ELR (cell line): ENCODE measurements around the gene HID1.
A peak's percentile ranks its signal among the peaks of the same experiment; 100 is the strongest.

Source experiments
- DNase-seq: peaks from one replicate; pipeline ENCODE4 v3.0.0-alpha.2; 2015; ENCODE audit warnings: low read depth

HID1 gene

DNA sequence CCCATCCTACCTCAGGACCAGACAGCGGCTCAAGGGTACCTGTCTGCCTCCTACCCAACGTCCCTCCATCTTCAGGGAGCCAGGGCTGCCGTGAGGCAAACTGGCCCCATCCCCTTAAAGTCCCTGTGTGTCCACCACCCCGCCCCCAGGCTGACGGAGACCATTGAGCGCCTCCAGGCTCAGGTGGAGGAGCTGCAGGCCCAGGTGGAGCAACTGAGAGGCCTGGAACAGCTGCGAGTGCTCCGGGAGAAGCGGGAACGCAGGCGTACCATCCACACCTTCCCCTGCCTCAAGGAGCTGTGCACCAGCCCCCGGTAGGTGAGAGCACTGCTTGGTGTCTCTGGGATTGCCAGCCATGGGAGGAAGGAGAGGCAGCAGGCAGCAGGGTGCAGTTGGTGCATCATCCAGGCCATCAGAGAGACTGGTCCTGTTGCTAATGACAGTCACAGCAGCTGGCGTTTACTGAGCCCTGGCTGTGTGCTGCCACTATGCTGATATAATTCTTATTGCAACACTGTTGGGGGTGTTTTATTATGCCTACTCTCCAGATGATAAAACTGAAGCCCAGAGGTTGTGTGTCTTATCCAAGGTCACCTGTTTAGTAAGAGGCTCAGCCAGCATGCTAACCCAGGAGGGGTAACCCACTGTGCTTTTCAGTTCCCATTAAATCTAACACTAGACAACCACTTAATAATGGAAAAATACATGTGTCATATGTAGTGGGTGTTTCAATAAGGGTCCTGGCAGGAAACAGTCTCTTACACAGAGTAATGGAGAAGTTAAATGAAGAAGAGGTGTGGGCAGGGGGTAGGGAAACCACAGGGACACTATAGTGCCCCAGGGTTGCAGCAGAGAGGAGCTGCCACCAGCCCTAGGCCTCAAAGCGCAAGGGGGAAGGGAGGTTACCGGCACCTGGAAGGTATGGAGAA lies 29.6 kb upstream of the HID1 start:
- no peak for DNase-seq

GRCh38 chr17:74999523-74999922 lies 27.0 kb upstream of the HID1 start:
- no peak for DNase-seq

DNA sequence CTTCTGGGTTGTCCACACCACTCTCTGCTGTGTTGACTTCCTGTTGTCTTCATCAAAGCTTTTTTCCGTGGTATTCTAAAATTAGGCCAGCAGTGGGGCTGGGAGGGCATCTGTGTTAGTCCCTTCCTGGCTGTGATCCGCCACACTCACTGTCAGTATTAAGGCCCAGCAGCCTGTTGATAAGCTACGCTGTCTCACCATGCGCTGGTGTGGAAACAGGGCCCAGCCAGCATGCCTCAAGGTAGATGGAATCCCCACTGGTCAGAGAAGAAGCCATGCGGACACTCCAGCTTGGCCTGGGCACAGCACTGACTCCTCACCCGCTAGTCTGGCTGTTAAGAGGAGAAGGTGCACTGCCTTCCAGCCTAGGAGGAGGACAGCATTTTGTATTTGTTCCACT lies 26.2 kb upstream of the HID1 start:
- no peak for DNase-seq

DNA sequence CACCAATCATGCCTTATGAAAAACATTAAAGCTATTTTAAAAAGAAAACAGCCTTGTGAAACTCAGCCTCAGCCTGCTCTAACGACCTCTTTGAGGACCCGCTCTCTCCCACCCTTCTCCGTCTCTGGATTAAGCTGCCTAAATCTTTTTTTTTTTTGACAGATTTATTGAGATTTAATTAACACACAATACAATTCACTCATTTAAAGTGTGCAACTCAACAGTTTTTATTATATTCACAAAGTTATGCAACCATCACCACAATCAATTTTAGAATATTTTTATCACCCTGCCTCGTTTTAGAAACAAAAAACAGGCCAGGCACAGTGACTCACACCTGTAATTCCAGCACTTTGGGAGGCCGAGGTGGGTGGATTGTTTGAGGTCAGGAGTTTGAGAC lies 23.3 kb upstream of the HID1 start:
- DNase-seq: no peak

GRCh38 chr17:74994440-74994839 lies 21.9 kb upstream of the HID1 start:
- no peak for DNase-seq

- no peak for DNase-seq
Observed at GRCh38 chr17:74992223-74992622, 19.7 kb upstream of the HID1 start.

DNA sequence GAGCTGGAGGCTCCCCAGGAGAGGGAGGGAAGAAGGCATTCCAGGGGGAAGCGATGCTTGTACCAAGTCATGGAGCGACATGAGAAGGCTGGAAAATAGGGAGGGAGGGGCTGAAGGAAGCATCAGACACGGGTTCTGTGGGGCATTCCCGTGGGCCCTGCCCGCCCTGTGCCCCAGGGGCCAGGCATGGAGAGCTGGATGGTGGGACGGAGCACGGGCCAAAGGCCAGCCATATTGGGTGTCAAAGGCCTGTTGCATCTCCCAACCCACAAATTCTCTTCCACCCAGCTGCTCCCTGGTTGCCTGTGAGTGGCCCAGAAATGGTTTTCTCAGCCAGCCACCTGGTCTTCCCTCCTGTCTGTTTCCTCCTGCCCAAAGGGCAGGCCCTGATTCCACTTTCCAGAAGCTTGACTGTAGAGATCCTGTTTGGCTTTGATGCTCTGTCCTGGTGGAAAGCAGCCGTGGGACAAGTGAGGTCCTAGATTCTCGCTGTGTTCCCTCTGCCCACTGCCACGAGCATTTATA lies 18.1 kb upstream of the HID1 start:
- no peak for DNase-seq

DNA sequence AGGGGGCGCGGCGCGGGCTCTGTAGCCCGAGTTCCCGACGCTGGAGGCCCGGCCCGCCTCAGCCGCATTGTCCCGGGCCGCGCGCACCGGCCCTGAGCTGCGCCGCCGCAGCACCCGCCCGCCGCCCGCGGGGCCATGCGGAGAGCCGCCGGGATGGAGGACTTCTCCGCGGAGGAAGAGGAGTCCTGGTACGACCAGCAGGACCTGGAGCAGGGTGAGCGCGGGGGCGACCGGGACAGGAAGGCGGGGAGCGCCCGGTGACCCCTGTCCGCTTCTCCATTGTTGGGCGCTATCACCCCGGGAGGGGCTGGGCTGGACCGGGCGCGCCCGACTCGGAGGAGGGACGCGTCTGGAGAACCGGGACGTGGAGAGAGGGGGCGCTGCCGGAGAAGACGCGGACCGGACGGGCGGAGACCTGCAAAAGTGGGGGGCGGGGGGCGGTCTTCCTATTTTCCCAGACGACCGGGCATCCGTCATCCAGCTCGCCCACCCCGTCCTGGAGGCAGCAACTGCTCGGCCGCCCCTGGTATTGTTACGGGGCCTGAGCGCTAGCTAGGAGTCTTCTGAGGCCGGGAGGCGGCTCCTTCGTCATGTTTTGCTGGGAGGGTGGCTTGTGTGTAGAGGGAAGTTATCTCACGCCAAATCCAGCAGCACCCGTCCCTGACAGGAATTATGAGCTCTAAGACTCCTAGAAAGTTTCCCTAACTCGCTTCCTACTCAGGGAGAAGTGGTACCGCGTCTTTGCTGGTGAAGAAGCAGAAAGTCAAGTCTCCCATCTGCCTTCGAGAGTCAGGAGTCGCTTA lies 15.6 kb upstream of the HID1 start:
- peak; percentile 81 for DNase-seq

DNA sequence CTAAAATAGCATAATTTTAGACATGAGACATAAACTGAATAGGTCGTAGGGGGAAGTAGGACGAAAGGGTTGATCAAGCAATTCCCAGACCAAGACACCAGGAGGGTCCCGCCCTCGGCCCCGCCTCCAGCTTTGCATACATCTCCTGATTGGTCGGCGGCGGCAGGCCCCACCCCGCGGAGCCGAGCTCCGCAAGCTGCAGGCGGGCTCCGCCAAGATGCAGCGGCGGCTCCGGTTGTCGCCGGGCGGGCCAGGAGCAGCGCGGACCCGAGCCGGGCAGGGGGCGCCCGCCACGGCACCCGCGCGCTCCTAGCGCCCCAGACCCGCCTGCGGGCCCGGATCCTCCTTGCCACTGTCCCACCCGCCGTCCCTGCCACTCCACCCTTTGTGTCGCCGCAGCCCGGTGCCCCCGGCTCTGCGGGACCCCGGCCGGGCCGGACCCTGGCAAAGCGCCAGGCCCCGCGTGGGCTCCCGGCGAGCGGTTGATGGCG lies 14.9 kb upstream of the HID1 start, which contains the start of gene CDR2L:
Gene CDR2L (plus strand): TSS at position 215 of the 491 bp plus-strand sequence. CDS start 412 bp downstream, outside the sequence.
- DNase-seq: peak; percentile 95

GRCh38 chr17:74986206-74986576 lies 13.6 kb upstream of the HID1 start:
- no peak for DNase-seq

DNA sequence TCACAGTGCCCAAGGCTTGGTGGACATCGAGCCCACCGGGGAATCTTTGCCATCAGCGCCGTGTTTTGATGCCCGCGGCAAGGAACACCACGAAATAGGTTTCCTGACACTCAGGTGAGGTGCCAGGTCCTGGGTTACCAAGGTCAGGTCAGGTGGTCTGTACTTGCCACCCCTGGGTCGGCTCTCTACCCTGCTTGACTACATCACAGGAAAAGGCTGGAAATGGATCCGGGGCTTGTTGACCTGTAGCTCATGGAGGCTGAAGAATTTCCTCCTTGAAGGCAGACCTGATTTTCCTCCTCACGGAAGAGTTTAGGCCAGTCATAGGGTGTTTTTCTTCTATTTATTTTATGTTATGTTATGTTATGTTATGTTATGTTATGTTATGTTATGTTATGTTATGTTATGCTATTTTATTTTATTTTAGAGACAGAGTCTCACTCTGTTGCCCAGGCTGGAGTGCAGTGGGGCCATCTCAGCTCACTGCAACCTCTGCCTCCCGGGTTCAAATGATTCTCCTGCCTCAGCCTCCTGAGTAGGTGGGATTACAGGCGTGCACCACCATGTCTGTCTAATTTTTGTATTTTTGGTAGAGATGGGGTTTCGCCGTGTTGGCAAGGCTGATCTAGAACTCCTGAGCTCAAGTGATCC lies 10.2 kb upstream of the HID1 start:
- DNase-seq: peak; percentile 41

DNA sequence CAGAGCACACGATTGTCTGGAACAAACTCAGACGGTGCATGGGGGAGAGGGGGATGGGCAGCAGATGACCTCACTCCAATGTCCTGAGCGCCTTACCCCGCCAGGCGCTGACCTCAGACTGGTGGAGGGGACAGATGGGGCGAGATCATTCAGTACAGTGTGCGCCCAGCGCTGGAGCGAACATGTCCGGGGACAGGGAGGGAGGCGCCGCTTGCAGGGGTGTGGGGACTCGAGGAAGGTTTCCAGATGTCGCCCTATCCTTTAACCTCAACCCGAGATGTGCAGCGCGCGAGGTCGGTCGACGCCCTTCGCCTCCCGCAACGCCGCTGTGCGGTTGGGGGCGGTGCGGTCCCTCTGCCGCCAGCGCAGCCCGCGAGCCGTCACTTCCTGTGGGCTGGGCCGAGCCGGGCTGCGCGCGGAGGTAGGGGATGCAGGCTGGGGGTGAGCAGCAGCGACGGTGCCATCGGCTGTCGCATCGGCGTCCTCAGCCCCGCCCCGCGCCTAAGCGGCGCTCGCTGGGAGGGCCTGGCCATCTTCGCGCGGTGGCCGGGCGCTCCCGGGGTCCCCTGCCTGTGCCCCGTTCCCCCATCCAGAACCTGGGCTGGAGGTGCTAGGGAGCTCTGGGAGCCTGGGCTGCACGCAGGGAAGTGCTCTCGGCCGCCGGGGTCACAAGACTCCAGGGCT lies 9.6 kb upstream of the HID1 start:
- peak; percentile 73 for DNase-seq

- DNase-seq: no peak
Observed at GRCh38 chr17:74981318-74981978, 8.9 kb upstream of the HID1 start.

DNA sequence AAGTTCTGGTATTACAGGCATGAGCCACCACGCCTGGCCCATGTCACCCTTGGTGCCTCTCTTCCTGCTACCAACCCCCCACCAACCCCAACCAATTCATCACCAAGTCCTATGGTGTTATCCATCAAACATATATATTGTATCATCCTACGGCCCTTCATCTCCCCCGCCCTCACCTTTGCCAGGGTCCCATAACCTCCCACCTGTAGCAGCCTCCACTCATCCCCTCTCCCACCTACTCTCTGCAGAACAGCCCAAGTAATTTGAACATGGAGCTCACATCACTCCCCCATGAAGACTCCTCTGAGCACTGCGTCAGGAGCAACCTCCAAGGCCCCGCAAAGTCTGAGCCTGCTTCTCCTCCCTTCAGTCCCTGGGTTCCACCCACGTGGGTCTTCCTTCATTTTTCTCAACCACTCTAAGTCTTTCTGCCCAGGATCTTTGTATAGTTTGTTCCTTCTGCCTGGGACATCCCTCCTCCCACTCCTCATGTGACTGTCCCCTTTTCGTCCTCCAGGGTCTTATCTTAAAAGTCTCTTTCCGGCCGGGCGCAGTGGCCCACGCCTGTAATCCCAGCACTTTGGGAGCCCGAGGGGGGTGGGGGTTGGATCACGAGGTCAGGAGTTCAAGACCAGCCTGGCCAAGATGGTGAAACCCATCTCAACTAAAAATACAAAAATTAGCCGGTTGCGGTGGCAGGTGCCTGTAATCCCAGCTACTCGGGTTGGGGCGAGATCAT lies 7.0 kb upstream of the HID1 start:
- no peak for DNase-seq

GRCh38 chr17:74978240-74978639 lies 5.7 kb upstream of the HID1 start:
- DNase-seq: no peak

DNA sequence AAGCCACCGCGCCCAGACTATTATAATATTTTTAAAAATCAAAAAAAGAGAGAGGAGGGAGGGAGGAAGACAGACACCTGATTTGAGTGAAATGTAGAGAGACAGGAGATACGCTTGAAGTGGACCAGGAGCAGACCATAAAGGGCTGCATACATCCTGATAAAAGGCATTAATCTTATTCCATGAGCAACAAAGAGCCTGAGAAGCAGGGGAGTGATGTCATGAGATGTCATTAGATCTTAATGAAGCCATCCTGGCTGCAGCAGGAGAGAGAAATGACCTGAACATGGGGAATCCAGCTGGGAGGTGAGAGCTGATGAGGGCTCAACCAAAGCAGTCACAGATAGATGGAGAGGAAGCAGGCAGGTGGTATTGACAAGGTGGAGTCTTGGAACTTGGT lies 5.2 kb upstream of the HID1 start:
- no peak for DNase-seq

GRCh38 chr17:74975943-74976342 lies 3.4 kb upstream of the HID1 start:
- DNase-seq: no peak

DNA sequence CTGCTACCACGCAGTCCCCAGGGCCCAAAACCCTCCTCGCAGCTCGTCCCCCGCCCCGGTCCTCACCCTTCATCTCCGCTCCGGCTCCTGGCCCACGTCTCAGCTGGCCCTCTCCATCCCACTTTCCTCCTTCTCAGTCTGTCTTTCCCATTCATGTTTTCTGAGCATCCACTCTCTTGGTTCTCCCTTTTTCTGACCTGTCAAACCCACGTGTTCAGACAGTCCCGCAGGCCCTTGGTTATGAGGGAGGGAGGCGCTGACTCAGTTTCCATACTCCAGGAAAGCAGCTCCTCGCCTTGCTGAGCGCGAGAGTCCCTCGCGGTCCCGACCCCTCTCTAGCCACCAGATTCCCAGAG lies 392 bp upstream of the HID1 start:
- DNase-seq: no peak

- DNase-seq: no peak
Observed at GRCh38 chr17:74971842-74972106, 785 bp downstream of the HID1 start.

GRCh38 chr17:74971069-74971841 lies 1.3 kb downstream of the HID1 start:
- no peak for DNase-seq
